Measurements from ENCODE around the gene EPN1.

EPN1 gene

DNA sequence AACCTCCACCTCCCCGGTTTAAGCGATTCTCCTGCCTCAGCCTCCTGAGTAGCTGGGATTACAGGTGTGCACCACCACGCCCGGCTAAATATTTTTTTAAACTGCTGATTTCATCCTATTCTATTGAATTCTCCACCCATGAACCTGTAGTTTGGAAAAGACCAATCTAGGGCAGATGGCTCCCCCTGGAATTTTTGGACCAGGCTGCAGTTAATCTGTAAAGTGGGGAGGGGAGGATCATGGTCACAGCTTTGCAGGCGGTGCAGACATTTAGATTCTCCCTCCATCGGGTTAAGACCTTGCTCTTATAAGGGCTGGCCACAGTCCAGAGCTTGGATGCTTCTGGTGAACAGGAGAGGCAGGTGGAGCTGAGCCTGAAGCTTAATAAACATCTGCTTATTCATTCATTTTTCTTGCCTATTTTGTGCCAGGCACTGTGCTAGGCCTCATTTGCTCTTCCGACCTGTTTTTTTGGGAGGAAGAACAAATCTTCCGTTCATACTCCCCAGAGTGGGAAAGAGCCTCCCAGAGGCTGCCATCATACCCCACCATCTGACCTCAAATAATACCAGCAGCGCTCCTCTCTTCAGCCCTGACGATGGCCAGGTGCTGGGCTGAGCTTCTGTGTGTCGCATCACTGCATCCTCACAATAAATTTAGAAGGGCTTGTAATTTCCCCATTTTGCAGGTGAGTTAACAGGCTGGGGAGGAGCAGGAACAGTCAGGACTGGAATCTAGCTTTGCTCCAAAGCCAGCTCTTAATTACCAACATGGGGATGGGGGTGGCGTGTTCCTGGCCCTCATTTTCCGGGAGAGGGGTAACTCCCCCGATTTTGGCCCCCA, 27.9 kb upstream of the EPN1 start:
- DNase-seq, result no peak

DNA sequence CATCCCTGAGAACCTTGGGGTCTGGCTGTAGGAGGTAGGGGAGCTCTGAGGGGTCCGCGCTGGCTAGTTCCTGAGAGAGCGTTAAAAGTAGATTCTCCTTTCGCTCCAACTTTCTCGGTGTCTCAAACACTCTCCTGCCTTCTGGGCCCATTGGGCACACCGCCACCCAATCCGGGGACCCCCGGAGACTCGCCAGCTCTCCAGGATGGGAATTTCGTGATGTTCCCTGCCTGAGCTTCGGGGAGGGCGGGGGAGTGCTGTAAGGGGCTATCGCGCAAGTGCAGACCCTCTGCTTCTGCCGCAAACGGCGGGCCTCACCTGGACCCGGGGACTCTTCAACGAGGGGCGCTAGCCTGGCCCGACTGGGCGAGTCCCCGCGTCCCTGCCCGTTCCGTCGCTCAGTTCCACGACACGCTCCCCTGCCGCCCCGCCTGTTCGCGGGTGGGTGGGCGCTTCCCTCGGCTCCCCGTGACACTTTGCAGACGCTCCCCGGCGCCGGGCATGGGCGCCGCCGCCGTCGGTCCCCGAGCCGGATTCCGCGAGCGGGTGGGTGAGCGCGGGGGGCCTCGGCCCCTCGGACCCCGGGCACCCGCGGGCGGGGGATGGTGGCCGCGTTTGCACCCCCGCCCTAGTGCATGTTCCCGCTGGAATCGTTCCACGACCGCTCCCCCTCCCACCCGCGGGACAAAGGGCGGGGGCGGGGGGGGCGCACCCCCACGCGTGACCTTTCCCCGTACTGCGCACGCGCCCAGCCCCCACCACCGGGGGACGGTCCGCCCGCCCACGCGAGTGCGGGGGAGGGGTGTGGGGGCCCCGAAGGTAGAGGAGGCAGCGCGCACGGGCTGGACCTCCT, 27.1 kb upstream of the EPN1 start, which contains the start of gene CCDC106:
Gene CCDC106 (plus strand): TSS at position 481 of the 853 bp plus-strand sequence. CDS start 835 bp downstream, outside the sequence.
- DNase-seq, result peak; percentile 35

DNA sequence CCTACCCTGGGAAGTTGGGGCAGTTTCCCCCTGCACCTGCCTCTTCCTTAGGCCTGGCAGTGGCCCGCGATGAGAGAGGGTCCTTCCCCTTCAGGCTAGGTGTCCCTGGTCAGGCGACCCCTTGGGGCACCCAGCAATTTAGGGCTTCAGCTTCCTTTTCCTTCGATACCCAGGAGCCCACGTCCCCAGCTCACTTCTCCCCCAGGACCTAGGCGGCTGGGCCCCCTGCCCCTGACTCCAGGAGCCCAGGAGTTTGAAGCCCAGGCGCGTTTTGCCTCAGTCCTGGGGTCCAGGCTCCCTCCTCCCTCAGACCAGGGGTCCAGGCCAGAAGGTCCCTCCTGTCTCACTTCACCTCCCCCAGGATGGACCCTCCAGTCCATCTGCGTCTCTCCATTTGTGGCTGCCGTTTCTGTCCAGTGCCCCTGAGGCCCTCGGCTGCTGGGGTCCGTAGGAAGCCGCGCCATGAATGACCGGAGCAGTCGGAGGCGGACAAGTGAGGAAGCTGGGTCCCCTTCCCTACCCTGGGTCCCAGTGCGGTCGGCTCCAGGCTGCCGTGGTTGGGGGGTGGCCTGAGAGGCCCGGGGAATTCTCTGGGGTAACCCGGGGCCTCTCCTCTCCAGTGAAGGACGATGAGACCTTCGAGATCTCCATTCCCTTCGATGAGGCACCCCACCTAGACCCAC, 26.3 kb upstream of the EPN1 start:
- DNase-seq, result no peak

- DNase-seq, result no peak
Measured at GRCh38 chr19:55649268-55650125, 25.5 kb upstream of the EPN1 start.

DNA sequence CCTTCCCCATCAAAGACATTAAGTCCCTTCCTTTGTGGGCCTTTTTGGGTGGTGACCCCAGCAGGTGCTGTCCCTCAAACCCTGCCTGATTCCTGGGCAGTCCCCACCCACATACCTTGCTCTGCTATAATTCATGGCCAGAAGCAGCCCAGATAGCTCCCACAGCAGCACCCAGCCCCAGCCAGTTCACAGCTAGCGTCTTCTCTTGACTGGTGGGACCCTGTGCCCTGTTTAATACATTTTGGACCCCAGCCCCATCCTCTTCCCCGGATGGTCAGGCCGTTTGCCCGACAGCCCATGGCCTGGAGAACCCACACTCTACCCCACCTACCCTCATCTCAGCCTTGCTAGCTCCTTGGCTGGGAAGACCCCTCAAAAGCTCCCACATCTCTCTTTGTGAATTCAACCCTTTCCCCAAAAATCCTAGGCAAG, 24.9 kb upstream of the EPN1 start:
- no peak for DNase-seq

DNA sequence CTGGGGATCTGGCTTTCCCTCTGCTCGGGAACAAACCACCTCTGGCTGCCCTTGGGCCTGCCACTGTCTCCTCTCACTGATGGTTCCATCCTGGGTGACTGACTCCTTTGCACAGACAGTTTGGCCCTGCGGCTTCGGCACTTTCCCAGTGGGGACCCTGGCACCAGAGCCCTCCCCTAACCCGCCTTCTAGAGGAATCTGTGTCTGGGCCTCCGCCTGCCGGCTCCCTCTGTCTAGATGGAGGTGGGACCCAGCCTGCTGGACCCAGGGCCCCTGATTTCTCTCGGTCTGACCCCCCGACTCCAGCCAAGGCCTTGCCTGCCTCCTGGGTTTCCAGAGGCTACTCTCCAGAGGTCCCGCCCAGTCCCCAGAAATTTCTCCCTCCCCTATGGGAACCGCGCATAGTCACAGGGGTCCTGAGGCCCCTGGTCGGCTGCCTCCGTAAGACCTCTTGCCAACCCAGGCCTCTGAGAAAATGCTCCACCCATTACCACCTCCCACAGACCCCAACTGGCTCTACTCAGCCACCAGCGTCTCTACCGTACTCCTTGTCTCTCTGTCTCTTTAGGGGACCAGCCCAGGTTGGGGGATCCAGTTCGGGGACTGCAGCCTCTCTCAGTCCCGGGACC, 24.3 kb upstream of the EPN1 start:
- DNase-seq, result no peak

GRCh38 chr19:55651236-55651635, 23.8 kb upstream of the EPN1 start:
- no peak for DNase-seq

DNA sequence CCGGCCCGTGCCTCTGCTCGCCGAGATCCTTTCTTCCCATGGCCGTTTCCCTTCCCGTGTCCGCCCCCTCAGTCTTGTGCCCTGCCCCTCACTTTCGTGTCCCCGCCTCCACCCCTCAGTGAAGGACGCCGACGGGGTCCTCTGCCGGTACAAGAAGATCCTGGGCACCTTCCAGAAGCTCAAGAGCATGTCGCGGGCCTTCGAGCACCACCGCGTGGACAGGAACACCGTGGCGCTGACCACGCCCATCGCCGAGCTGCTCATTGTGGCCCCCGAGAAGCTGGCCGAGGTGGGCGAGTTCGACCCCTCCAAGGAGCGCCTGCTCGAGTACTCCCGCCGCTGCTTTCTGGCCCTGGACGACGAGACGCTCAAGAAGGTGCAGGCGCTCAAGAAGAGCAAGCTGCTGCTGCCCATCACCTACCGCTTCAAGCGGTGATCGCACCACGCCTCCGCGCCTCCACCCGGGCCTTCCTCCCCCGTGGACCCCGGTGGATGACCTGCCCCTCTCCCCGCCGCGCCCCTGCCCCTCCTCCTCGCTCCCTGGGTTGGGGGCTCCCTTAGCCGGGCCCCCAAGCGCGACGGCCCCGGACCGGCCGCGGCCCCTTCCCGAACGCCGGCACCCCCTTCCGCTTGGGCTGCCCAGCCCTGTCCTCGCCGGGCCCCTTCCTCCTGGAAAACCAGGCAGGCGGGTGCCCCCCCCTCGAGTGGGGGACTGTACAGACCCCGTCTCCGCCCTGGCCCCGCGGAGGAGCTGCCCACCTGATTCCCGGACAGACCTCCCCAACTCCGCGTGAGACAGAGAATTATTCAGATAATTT, 22.5 kb upstream of the EPN1 start:
- DNase-seq, result no peak

- DNase-seq, result peak; percentile 98
Measured at GRCh38 chr19:55653651-55654322, 21.2 kb upstream of the EPN1 start.

DNA sequence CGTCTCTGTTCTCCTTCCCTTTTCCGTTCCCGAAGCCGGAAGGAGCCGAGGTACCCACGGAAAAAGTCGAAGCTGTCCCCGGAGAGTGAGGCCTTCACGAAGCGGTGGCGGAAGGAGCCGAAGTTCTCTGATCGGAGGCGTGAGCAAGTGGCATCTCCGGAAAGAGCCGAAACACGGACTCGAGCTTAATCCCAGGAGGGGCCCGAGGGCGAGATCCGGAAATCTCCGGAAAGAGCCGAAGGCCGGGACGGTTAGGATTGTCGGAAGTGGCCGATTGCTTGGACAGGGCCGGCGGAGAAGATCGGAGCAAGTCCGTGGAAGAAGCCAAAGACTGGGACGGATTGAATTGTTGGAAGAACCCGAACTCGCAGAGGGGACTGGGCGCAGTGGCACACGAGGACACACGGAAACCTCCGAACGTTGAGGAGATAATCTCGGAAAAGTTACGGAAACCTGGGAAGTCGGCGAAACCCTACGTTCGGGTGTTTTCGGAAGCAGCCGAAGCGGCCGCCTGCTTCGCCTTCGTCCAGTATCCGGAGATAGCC, 20.6 kb upstream of the EPN1 start:
- DNase-seq, result peak; percentile 98

DNA sequence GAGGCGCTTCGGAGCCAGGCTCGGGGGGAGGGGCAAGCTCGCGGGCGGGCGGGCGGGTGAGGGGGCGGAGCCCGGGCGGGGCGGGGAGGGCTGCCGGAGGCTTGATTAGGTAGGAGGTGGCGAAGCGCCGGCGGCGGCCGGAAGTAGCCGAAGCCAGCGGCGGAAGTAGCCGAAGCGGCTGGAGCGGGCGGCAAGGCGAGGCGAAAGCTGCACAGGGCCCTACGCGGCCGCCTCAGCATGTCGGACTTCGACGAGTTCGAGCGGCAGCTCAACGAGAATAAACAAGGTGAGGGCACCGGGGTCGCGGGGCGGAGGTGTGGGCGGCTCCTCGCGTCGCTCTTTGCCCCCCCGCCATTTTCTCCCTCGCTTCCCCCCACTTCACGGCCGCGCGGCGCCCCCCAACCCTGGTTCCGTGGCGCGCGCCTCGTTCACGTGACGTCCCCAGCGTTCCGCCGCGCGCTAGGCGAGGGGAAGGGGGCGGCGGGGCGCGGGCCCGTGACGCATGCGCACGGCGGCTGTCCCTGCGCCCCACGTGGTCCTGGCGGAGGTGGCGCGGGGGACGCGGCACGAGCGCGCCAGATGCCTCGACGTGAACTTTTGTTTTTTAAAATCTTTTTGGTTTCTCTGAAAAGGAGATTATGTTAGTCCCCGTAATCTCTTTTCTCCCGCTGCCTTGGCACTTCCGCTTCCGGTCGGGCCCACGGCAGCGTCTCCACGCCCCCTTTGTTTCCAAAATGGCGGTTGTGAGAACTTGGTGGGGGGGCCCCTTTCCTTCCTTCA, 20.0 kb upstream of the EPN1 start, which contains the start of gene U2AF2:
Gene U2AF2 (plus strand): TSS at position 168 of the 780 bp plus-strand sequence. CDS start 70 bp downstream, at position 238.
- peak; percentile 92 for DNase-seq

DNA sequence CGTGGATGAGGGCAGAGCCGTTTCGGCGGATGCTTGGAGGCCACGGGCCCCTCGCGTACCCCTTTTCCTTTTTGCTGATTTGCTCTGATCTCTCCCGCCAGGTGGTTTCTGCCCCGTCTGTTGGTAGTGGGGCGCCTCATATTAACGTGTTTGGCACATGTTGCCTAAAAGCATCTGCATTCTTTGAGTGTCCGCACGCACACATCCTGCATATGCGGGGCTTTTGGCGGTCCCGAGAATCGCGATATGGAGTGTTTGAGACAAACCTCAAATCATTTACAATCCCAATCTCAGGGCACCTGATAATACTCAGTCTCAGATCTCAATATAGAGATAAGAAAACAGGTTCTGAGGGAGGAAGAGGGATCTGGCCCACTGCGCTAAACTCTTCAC, 19.4 kb upstream of the EPN1 start:
- DNase-seq, result no peak

DNA sequence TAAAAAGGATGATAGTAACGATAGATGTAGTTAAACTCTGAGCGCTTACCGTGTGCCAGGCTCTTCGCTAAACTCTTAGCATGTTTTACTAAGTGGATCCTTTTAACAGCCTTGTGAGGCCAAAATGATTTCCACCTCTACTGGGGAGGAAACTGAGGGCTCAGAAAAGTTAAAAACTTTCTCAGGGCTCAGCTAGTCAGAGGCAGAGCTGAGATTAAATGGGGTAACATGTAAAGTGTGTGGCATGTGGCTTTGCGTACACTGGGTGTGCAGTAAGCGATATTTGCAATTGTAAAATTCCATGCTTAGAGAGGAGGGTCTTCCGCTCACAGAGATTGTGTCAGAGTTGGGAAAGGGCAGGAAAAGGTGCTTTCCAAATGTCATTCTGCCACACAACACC, 18.5 kb upstream of the EPN1 start:
- no peak for DNase-seq

DNA sequence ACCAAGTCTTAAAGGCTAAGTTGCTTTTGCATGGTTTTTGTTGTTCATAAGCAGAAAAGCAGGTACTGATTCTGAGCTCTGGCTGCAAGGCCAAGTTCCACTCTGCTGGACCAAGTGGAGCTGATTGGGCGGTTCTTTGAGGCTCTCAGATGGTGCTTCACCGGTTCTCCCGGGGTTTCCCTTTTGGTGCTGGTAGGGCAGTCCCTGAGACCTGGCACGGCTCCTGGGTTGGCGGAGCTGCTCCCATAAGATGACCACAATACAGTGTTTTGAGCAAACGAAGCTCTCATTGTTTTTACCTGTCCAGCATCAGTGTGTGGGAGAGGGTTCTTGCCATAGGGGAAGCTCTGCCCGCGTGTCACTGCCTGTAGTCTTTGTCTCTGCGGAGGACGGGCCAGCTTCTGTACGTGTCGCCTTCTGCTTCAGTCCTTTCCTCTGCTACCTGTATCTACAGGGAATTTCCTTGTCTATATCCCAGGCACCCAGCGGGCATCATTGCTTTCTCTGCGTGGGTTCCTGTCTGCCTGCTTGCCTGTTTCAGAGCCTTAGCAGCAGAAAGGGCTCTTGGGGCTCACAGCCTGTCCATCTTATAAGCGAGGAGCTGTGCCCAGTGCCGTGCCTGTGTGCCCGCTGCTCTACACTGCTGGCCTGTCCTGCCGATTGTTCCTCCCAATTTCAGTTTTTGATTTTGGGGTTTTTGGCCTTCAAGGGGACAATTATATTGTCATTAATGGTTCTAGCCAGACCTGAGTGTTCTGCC, 17.9 kb upstream of the EPN1 start:
- no peak for DNase-seq

DNA sequence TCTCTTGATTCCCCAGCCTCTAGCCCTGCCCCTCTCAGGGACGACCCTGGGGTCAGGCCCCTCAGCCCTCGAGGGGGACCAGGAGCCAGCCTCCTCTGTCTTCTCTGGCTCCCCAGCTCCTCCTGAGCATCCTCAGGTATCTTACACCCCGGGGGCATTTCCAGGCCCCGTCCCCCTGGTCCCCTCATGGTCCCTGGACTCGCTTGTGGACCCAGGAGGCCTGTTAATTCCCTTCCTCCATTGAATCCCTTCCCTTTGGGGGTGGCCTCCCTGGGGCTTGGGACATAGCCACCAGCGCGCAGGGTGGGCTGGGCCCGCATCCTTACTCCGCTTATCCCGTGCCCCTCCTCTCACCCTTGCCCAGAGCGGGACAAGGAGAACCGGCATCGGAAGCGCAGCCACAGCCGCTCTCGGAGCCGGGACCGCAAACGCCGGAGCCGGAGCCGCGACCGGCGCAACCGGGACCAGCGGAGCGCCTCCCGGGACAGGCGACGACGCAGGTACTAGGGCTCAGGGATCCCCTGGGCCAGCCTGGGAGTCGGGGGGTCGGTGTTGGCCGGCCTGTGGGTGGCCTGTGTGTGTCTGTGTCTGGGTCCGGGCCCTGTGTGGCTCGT, 16.1 kb upstream of the EPN1 start:
- DNase-seq, result no peak

GRCh38 chr19:55659822-55660221, 15.2 kb upstream of the EPN1 start:
- DNase-seq, result no peak

DNA sequence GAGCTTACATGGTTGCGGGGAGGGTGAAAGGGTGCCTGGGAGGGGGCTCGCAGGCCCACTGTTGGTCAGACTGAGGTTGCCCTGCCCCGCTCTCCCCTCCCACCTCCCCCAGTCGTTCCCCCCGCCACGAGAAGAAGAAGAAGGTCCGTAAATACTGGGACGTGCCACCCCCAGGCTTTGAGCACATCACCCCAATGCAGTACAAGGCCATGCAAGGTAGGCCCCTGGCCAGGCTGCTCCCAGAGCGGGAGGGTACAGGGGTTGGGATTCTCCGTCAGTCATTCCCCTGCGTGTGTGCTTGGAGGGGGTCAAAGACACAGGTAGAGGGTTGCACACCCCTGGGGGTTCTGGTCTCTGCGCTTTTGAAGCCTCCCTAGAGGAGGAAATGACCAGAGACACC, 14.6 kb upstream of the EPN1 start:
- no peak for DNase-seq

DNA sequence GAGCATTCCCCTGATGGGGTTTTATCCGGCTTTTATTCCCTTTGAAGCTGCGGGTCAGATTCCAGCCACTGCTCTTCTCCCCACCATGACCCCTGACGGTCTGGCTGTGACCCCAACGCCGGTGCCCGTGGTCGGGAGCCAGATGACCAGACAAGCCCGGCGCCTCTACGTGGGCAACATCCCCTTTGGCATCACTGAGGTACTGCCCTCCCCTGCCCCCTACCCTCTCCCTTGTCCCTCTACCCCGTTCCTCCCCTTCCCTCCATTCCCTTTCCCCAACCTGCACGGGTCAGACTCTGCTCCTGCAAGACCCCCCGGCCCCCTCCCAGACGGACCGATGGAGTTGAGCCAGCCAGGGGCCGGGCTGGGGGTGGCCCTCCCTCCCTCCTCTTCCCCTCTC, 14.0 kb upstream of the EPN1 start:
- DNase-seq, result no peak
